Measurements from ENCODE around the gene HDGFL2.

DNA sequence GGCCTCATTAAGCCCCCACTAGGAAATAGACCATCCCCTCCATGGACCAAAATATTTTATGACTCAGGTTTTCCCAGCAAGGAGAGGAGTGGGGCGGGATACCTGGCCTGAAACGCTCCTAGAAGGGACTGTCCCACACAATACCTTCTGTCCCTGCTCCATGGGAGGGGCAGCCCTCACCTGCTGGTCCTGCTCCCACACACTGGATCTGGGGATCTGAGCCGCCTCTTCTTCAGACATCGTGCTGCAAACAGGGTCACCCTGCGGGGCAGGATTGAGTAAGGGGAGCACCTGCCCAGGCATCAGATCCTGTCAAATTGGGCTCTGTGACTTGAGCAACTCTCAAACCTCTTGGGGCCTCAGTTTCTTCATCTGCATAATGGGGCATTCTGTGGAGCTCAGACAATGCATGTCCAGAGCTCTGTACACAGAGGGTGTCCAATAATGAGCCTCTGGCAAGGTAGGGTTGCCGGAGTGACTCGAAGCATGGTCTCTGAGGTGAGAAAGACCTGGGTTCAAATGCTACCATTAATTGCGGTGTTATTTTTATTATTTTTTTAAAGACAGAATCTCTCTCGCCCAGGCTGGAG, 61.8 kb downstream of the HDGFL2 start:
- TF ChIP-seq EZH2 (IDR thresholded peaks at IDR 0.05) = no peak
- TF ChIP-seq POLR2AphosphoS5 (IDR thresholded peaks at IDR 0.05; ENCODE audit: borderline replicate concordance, low read depth, low read length) = no peak

Data from SK-N-MC (cell line).